HEK293 (cell line): ENCODE results near the gene LUZP2.

ENCODE experiments used
- CTCF ChIA-PET: fragments of 350-600 bp; formaldehyde crosslinking; extraction: SDS; loops from one replicate; lab custom pipeline; 2021; ENCODE audit warnings: antibody characterized with exemption; lab: Yijun Ruan, JAX
- POLR2A ChIA-PET: fragments of 300-600 bp; formaldehyde crosslinking; extraction: SDS; loops from one replicate; lab custom pipeline; 2020; ENCODE audit warnings: antibody characterized with exemption, inconsistent platforms; lab: Yijun Ruan, JAX
- H3K27ac ChIP-seq: fragments of 200-500 bp; sonication (Bioruptor generic); 2 replicates; pipeline ENCODE4 v1.5.1; 2014; ENCODE audit warnings: low read depth, low read length, control low read depth, inconsistent platforms; ENCODE audit errors: extremely low read depth
- H3K36me3 ChIP-seq, 2 experiments: fragments of 200-500 bp in 1 of 2; sonication (Bioruptor generic) in 1 of 2; 1 replicate in 1 of 2; 2 replicates in 1 of 2; pipeline ENCODE4 v1.5.1; 2014 to 2017; ENCODE audit warnings: inconsistent platforms in 2 of 2, low read length in 2 of 2; ENCODE audit not compliant: control insufficient read depth in 2 of 2, insufficient read depth in 1 of 2
- H3K4me1 ChIP-seq: fragments of 200-500 bp; sonication (Bioruptor generic); 2 replicates; pipeline ENCODE4 v1.5.1; 2014; ENCODE audit warnings: mild to moderate bottlenecking, low read length, inconsistent platforms; ENCODE audit not compliant: control insufficient read depth, insufficient read depth
- H3K4me3 ChIP-seq: 2 replicates; pipeline ENCODE4 v1.5.1; 2011; ENCODE audit warnings: low read depth, mild to moderate bottlenecking, control low read depth, low read length, moderate library complexity
- H3K9me3 ChIP-seq: fragments of 200-500 bp; sonication (Bioruptor generic); 2 replicates; pipeline ENCODE4 v1.5.1; 2014; ENCODE audit warnings: low read depth, low read length, inconsistent platforms; ENCODE audit not compliant: control insufficient read depth, insufficient read depth
- FEZF1 ChIP-seq: fragments of 450-650 bp; formaldehyde crosslinking; IDR thresholded peaks from 2 replicates; pipeline ENCODE4 v1.5.1; 2016; ENCODE audit warnings: missing biosample characterization, missing genetic modification characterization
- GFI1B ChIP-seq: fragments of 450-650 bp; formaldehyde crosslinking; IDR thresholded peaks from 2 replicates; pipeline ENCODE4 v1.5.1; 2016; ENCODE audit warnings: missing biosample characterization, missing genetic modification characterization
- GLI4 ChIP-seq: fragments of 450-650 bp; formaldehyde crosslinking; IDR thresholded peaks from 2 replicates; pipeline ENCODE4 v1.5.1; 2016; ENCODE audit warnings: missing biosample characterization, missing genetic modification characterization
- INSM2 ChIP-seq: fragments of 450-650 bp; formaldehyde crosslinking; IDR thresholded peaks from 2 replicates; pipeline ENCODE4 v1.5.1; 2016; ENCODE audit warnings: missing biosample characterization, missing genetic modification characterization
- KLF7 ChIP-seq: fragments of 450-650 bp; formaldehyde crosslinking; IDR thresholded peaks from 2 replicates; pipeline ENCODE4 v1.5.1; 2016; ENCODE audit warnings: missing biosample characterization, missing genetic modification characterization, borderline replicate concordance
- MYNN ChIP-seq: fragments of 450-650 bp; formaldehyde crosslinking; IDR thresholded peaks from 2 replicates; pipeline ENCODE4 v1.5.1; 2016; ENCODE audit warnings: missing biosample characterization, missing genetic modification characterization, borderline replicate concordance
- TCF7L2 ChIP-seq: IDR thresholded peaks from 2 replicates; pipeline ENCODE4 v1.6.1; 2011; ENCODE audit warnings: low read depth, mild to moderate bottlenecking, inconsistent platforms, low read length, moderate library complexity, borderline replicate concordance
- WT1 ChIP-seq: fragments of 450-650 bp; formaldehyde crosslinking; IDR thresholded peaks from 2 replicates; pipeline ENCODE4 v1.5.1; 2016; ENCODE audit warnings: missing biosample characterization, missing genetic modification characterization
- ZBTB11 ChIP-seq: fragments of 450-650 bp; formaldehyde crosslinking; conservative IDR thresholded peaks from 2 replicates; pipeline ENCODE4 v1.5.1; 2016; ENCODE audit warnings: low read depth, missing biosample characterization, missing genetic modification characterization
- ZBTB7A ChIP-seq: fragments of 450-650 bp; formaldehyde crosslinking; IDR thresholded peaks from 2 replicates; pipeline ENCODE4 v1.5.1; 2016; ENCODE audit warnings: low read depth, missing biosample characterization, missing genetic modification characterization
- ZFP41 ChIP-seq: fragments of 450-650 bp; formaldehyde crosslinking; IDR thresholded peaks from 2 replicates; pipeline ENCODE4 v1.5.1; 2016; ENCODE audit warnings: missing biosample characterization, missing genetic modification characterization, borderline replicate concordance
- ZNF140 ChIP-seq: fragments of 450-650 bp; formaldehyde crosslinking; IDR thresholded peaks from 2 replicates; pipeline ENCODE4 v1.5.1; 2016; ENCODE audit warnings: missing biosample characterization, missing genetic modification characterization
- ZNF248 ChIP-seq: fragments of 450-650 bp; formaldehyde crosslinking; IDR thresholded peaks from 2 replicates; pipeline ENCODE4 v1.5.1; 2017; ENCODE audit warnings: missing biosample characterization, missing genetic modification characterization
- ZNF404 ChIP-seq: fragments of 450-650 bp; formaldehyde crosslinking; IDR thresholded peaks from 2 replicates; pipeline ENCODE4 v1.5.1; 2017; ENCODE audit warnings: missing biosample characterization, missing genetic modification characterization
- ZNF473 ChIP-seq: fragments of 450-650 bp; formaldehyde crosslinking; IDR thresholded peaks from 2 replicates; pipeline ENCODE4 v1.5.1; 2017; ENCODE audit warnings: missing biosample characterization, missing genetic modification characterization
- ZNF561 ChIP-seq: fragments of 450-650 bp; IDR thresholded peaks from 2 replicates; pipeline ENCODE4 v1.5.1; 2018; ENCODE audit warnings: missing biosample characterization, missing genetic modification characterization, borderline replicate concordance
- ZNF776 ChIP-seq: fragments of 450-650 bp; formaldehyde crosslinking; IDR thresholded peaks from 2 replicates; pipeline ENCODE4 v1.5.0; 2017; ENCODE audit warnings: missing biosample characterization, missing genetic modification characterization, borderline replicate concordance
- TF ChIP-seq, protein P1 (sequence below): fragments of 450-650 bp; formaldehyde crosslinking; IDR thresholded peaks from 2 replicates; pipeline ENCODE4 v1.5.1; 2016; ENCODE audit warnings: missing biosample characterization, missing genetic modification characterization
- TF ChIP-seq, protein P2 (sequence below): fragments of 450-650 bp; formaldehyde crosslinking; IDR thresholded peaks from 2 replicates; pipeline ENCODE4 v1.5.1; 2016; ENCODE audit warnings: missing biosample characterization, missing genetic modification characterization, borderline replicate concordance

LUZP2 gene

DNA sequence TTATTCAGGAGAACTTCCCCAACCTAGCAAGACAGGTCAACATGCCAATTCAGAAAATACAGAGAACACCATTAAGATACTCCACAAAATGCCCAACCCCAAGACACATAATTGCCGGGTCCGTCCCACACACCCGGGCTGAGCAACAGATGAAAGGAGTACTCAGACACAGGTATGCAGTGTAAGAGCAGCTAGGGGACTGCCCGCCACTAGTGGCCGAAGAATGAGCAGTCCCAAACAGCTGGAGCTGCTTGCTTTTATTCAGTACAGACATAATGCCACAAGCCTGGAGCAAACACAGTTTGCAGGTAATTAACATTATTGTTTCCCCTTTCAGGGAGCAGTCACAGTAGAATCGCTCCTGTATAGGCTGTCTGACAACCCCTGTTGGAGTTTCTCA, 364.6 kb downstream of the LUZP2 start (continued):
- no peak for TF ChIP-seq KLF7

- ChIA-PET CTCF (no interaction called here), POLR2A (no interaction called here)
- TF ChIP-seq INSM2 (tag by site-specific recombination) (no peak), TCF7L2 (no peak), ZNF473 (tag by site-specific recombination) (no peak), ZNF248 (tag by site-specific recombination) (no peak), ZNF404 (tag by site-specific recombination) (no peak), FEZF1 (tag by site-specific recombination) (no peak), GFI1B (tag by site-specific recombination) (no peak), ZNF140 (tag by site-specific recombination) (no peak)
- Histone ChIP-seq H3K27ac (no peak overlapping the region), H3K4me1 (no peaks in the 10 kb centered on the region), H3K9me3 (no peaks in the 10 kb centered on the region), H3K36me3 (no peaks in the 10 kb centered on the region), H3K4me3 (no peak overlapping the region)
These were observed 369.9 kb downstream of the LUZP2 start for GRCh38 chr11:24866743-24867142.

- POLR2A ChIA-PET, result no interaction called here
- CTCF ChIA-PET, result interaction anchor here (0.5 to 0.6 kb wide), 2 partner anchors 59 to 950 kb away, joined by 3 read pairs; no protein-coding TSS in a partner anchor
These were observed 373.2 kb downstream of the LUZP2 start for GRCh38 chr11:24870048-24870447.

More at GRCh38 chr11:24870048-24870447, 373.2 kb downstream of the LUZP2 start:
- Histone ChIP-seq H3K36me3 (no peaks in the 10 kb centered on the region), H3K4me1 (no peaks in the 10 kb centered on the region), H3K4me3 (no peak overlapping the region), H3K9me3 (no peaks in the 10 kb centered on the region), H3K27ac (no peak overlapping the region)
- TF ChIP-seq, protein P1, sequence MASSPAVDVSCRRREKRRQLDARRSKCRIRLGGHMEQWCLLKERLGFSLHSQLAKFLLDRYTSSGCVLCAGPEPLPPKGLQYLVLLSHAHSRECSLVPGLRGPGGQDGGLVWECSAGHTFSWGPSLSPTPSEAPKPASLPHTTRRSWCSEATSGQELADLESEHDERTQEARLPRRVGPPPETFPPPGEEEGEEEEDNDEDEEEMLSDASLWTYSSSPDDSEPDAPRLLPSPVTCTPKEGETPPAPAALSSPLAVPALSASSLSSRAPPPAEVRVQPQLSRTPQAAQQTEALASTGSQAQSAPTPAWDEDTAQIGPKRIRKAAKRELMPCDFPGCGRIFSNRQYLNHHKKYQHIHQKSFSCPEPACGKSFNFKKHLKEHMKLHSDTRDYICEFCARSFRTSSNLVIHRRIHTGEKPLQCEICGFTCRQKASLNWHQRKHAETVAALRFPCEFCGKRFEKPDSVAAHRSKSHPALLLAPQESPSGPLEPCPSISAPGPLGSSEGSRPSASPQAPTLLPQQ (tag by site-specific recombination), result no peak
- TF ChIP-seq ZNF776 (tag by site-specific recombination) (no peak), ZNF561 (tag by site-specific recombination) (no peak), WT1 (no peak), ZFP41 (no peak), ZBTB7A (tag by site-specific recombination) (no peak), MYNN (no peak), GLI4 (tag by site-specific recombination) (no peak), ZBTB11 (tag by site-specific recombination) (no peak)
- TF ChIP-seq, protein P2, sequence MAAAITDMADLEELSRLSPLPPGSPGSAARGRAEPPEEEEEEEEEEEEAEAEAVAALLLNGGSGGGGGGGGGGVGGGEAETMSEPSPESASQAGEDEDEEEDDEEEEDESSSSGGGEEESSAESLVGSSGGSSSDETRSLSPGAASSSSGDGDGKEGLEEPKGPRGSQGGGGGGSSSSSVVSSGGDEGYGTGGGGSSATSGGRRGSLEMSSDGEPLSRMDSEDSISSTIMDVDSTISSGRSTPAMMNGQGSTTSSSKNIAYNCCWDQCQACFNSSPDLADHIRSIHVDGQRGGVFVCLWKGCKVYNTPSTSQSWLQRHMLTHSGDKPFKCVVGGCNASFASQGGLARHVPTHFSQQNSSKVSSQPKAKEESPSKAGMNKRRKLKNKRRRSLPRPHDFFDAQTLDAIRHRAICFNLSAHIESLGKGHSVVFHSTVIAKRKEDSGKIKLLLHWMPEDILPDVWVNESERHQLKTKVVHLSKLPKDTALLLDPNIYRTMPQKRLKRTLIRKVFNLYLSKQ, result no peak
